Limb (tissue), 2 donors: ENCODE results near the gene SUPT4H1.

Source experiments
- DNase-seq, 2 donors: peaks; one replicate each; pipeline ENCODE4 v3.0.0-alpha.2; 2016; ENCODE audit errors: extremely low spot score in 2 of 2

The SUPT4H1 gene

DNA sequence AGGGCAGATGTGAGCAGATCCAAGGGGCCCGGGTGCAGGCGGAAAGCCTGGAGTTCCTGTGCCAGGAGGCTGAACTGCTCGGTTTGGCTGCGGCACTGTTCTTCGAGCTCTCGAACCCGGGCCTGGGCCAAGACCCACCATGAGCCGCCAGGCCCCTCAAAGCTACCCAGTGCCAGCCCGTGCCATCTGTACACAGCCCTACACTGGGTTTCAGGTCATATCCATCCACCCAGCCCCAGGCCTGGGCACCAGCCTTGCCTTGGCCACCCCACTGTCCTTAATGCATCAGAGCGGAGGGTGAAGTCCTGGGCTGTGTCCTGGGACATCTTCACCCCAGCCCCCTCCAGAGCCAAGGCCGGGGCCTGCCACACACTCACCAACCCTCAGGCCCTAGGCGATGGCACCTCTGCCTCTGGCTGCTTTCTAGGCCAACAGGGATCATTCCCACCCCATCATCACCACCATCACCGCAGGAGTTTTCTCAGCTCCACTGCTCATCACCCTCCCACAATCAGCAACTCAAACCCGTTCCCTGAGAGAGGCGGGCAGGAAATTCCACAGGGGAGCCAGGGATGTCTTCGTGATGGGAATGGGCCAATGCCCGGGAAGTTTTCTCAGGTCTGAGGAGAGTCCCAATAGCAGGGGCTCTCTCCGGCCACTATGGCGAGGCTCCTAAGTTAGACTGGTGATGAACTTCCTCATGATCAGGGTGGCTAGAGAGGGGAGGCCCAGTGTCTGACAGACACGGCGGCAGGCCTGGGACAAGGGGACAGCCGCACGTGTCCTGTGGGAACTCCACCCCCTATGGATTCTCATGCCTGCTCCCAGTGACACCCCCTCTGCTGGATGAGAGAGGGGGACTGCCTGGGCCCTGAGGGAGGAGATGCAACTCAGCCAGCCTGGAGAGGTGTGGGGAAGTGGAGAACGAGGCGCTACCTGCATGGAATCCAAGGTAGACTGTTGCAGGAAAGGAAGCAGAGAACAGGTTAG is 32.5 kb downstream of the SUPT4H1 start:
- DNase-seq: peak in 1 of 2 donors; percentile 18

DNA sequence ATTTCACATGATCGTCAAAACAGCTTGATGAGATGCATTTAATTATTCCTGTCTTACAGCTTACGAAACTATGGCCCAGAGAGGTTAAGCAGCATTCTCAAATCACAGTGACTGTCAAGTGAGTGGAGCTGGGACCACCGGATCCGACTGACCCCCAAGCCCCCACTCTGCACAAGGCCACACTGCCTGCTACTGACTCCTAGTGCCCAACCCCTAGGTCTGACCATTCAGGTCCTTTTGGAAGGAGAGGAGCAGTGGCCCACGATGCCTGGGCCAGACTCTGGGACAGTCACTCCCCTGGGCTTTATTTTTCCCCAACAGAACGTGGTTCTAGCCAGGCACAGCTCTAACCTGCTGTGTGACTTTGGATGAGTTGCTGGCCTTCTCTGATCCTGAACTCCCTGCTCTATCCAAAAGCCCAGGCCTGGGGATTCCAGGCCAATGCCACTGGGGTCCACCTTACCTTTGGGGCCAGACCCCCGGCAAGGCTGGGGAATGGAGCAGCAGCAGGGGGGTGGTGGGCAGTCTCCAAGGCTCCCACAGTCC is 33.3 kb downstream of the SUPT4H1 start:
- DNase-seq: no peak

DNA sequence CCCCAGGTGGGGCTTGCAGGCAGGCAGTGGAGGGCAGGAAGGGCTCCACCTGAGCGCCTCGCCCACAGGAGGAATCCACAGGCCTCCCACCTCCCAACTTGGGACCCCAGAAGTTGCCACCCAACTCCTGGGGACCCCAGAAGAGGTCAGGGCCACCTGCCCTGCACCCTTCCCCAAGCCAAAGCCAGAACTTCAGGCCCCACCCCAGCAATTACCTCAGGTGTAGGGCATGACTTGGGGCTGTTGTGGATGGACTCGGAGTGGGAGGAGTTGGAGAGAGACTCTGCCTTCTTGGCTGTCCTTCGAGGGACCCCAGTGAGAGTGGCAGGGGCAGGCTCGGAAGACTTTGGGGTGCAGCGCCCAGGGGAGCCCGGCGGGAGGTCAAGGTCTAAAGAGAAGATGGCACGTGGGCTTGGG is 33.9 kb downstream of the SUPT4H1 start:
- peak in 1 of 2 donors; percentile 12 for DNase-seq

- DNase-seq: peak in 1 of 2 donors; percentile 31
Measured at GRCh38 chr17:58317421-58318064, 34.5 kb downstream of the SUPT4H1 start.

DNA sequence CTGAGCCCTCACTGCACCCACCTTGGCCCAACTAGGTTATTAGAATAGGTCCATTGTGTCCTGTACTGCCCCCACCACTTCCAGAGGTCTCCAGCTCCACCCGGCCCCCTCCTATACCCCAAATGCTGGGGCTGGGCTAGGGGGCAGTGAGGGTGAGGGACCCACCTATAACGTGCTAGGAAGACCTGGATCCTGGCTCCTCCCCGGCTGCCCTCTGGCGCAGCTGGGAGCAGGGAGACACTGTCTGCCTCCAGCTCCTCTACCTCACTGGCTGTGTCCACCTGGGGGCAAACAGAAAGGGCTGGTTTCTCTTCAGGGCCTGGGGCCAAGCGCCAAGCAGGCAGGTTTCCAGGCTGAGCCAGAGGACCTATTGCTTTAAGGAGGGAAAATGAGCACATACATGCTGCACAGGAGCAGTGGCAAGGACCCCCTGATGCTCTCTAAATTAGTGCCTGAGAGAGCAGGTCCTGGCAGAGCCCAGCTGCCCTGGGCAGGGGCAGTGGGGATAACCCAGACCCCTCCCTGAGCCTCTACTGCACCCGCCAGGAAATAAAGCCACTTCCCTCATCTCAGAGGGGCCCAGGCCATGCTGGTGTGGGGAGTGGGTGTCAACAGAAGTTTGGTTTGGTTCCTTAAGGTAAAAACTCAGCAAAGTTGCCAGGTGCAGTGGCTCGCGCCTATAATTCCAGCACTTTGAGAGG is 35.6 kb downstream of the SUPT4H1 start:
- DNase-seq: peak in 1 of 2 donors; percentile 15

DNA sequence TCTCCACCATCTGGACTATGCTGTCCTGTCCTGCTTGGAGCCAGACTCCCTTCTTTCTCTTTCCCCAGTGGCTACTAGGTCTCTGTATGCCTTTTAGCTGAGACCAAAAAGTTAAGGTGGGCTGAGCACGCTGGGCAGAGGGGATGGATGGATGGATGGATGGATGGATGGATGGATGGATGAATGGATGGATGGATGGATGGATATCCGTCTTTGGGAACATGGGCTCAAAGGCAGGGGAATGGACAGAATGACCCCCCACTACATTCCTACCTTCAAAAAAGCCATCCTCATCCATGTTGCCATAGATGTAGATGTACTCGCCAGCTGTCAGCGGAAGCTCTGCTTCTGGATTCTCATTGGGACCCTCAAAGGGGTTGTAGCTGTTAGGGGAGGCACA is 36.3 kb downstream of the SUPT4H1 start:
- DNase-seq: peak in 1 of 2 donors; percentile 5

GRCh38 chr17:58315281-58315711 is 36.7 kb downstream of the SUPT4H1 start:
- DNase-seq: no peak

DNA sequence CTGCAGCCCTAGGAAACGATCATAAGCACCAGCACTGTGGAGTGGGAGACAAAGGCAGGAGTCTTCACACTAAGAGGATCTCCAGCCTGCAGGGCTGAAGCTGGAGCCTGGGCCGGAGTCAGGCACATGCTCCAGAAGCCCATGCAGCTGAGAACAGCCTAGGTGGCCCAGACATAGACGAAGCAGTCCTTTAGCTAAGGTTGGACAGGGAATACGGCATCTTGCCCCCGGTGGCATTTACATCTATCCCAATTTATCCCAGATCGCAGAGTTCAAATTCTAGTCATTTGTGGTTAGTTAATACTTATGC is 37.3 kb downstream of the SUPT4H1 start:
- DNase-seq: no peak

DNA sequence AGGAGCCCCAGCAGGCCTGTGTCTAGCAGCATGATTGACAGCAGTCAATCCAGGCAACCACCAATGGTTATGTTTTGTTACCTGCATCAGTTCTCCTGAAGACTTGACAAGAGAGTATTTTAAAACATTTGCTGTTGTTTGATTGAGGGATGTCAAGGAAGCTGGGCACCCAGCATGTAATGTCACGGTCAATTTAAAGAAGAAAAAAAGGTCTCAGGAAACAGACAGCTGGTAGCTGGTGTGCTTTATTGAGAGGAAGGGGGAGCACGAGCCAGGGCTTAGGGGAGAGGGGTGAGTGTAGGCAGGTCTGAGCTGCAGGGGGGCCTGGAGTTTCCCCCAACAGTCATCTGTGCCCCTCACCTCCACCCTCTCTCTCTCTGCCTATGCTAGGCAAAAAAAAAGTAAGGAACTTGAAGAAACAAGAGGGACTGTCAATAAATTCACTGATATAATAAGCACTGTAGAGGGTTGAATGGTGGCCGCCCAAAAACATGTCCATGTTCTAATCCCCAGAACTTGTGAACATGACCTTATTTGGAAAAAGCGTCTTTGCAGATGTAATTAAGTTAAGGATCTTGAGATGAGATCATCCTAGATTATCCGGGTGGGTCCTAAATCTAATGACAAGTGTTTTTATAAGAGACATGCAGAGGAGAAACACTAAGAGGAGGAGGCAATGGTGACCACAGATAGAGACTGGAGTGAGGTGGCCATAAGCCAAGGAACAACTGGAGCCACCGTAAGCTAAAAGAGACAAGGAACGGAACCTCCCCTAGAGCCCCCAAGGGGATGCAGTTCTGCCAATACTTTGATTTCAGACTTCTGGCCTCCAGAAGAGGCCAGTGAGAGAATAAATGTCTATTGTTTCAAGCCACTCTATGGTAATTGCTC is 37.9 kb downstream of the SUPT4H1 start:
- DNase-seq: no peak

DNA sequence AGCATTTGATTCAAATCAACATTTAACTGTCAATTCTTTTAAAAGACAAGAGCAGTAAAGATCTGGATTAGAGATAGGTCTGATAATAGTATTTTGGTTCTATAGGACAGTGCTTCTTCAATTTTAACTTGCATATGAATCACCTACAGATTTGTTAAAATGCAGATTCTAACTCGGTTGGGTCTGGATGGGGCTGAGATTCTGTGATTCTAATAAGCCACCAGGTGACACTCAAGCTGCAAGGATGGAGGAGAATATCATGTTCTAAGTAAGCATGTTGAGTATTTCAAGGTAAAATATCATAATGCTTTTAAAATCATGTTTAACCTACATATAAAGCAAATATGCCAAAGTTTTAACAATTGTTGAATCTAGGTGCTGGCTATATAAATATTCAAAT is 39.2 kb downstream of the SUPT4H1 start:
- DNase-seq: no peak

DNA sequence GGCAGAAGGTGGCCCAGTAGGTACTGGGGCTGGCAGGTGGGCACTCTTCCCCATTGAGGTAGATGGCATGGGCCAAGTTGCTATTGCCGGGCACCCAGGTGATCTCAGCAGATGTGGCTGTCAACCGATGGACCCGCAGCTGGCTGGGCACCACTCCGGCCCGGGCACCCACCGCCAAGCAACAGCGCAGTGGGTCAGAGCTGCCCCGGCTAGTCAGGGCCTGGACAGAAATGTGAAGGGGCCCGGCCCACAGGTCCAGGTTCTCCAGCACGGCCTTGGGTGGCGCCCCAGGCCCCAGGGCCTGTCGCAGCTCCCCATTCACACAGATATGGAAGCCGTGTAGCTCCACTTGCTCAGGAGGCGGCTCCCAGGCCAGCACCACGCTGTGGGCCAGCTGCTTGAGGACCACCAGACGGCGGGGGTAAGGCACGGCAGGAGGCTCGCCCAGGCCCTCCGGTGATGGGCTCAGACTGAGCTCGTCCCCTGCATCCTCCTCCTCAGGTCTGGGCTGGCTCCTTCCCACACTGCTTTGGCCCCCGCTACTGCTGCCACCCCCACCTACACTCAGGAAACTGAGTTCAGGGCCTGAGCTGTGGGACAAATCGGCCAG is 39.9 kb downstream of the SUPT4H1 start:
- DNase-seq: peak in 1 of 2 donors; percentile 26

- DNase-seq: no peak
Measured at GRCh38 chr17:58311429-58311894, 40.5 kb downstream of the SUPT4H1 start.

DNA sequence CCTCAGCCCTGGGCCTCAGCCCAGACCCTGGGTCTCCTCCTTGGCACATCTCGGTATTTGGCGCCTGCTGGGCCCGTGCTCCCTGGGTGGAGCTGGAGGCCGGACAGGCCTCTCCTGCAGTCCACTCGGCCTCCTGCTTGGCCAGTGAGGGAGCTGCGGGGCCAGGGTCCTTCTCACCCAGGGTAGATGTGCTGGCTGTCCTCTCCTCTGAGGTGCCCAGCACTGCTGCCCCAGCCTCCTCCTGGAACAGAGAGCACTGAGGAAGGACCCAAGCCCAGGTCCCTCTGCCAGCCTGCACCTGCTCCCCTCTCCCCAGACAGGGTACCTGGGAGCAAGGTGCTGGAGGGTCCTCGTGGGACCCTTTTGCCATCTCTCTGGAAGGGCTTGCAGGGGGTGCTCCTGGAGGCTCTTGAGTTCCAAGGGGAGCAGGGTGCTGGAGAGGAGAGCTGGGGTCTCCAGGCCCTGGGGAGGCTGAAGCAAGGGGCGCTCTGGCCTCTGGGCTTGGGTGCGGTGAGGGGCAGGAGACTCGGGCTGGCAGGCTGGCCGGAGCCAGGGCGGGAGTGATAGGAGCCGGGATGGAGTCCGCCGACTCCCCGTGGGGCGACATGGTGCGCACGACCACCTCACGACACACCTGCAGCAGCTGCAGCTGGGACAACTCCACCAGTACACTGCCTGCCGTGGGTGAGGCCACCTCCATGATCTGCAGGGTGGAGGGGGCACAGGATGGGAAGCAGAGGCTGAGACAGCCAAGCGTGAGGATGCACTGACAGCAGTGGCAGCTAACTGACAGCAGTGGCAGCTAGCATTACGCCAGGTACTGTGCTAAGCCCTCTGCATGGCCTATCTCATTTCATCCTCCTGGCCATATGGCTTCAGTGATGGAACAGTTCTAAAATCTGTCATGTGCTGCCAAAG is 41.2 kb downstream of the SUPT4H1 start:
- no peak for DNase-seq

GRCh38 chr17:58309918-58310259 is 42.1 kb downstream of the SUPT4H1 start:
- DNase-seq: no peak

DNA sequence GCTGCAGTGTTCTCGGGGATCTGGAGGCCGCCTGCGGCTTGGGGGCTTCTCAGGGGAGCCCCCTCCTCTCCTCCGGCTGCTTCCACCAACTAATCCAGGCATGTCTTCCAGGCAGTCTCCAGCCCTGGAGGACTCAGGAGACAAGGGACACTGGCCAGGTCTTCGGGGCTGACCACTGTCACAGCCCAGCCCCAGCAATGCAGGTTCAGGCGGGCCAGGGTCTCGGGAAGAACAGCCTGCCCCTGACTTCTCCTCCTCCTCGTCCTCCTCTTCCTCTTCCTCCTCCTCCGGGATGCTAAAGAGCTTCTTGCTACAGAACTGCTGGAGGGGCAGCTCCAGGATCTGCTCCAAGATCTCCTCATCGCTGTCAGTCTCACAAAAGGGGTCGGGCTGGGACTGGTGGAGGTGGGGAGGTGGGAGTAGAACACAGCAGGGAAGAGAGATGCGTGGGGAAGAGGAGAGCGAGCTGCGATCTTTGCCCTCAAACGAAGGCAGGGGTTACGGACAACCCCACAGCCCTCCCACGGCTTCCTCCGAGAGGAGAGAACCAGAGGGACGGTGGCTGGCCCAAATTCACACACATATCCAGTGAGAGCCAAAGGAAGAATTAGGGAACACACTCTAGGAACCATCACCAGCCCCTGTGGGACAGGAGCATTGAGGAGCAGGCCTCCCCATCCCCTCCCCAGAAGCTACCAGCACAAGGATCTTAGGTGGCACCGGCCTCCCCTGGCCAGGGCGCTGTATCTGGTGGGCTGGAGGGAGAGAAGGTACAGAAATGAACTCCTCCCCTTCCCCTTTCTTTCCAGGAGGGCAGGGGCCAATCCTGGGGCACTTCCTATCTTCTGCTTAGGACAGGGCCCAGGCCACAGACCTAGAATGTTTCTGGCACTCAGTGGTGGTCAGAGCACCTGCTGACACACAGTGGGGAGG is 42.8 kb downstream of the SUPT4H1 start:
- DNase-seq: no peak

DNA sequence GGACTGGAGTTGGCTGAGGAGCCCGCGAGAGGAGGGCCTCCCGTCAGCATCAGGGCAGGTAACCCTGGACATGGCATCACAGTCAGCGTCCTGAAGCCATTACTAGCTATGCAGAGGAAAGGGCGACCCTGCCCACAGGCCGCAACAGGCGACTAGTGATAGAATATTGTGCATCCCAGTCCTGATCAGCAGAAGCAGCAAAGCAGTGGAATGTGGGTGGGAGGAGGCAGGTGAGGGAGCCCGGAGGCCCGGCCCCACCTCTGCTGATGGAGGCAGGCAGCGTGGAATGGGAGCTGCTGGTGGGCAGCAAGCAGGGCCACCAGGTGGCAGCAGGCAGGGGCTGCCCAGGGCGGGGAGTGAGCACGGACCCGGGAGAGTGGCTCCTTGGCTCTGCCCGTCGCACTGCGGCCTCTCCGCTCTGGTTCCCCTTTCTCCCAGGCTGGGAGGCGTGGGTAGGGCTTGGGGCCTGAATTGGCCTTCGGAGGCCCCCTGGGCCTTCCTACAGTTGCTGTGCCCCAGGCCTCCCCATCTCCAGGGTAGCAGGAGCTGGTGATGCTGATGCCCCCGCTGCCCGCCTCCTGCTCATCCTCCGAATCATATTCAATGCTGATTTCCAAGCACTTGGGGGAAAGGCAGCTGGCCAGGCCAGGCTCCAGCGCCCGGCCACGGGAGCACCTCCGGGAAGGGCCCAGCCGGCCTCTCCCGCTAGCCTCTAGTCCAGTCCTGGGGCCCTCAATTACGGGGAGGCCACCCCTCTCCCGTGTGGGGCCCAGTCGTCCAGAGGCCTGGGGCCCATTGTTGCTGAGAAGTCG is 43.6 kb downstream of the SUPT4H1 start:
- DNase-seq: no peak

DNA sequence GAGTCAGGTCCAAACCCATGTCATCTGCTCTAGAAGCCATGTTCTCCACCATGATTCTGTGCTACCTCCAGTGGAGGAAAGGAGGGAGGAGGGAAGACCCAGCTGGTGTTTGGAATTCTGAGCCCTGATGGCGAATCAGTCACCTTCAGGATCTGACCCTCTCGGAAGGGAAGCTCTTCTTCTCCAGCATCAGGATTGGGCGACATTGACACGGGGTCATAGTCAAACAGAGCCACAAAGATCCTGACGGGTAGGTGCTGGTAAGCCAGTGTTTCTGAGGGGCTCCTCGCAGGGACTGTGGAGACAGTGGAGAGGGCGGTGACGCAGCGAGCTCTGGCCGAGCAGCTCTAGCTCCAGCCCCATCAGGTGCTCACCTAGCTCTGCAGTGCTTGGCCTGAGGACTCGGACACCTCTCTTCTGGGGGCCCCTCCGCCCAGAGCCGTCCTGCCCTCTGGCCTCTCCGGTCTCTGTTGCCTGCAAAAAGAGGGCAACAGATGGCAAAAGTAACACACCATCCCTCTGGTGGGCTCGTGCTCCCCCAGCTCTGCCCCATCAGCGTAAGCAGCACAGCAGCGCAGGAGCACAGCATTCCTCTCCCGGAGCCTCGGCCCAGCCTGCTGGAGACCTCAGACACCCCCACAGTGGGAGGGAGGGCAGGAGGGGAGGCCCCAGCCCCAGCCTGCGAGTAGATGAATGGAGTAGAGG is 44.4 kb downstream of the SUPT4H1 start:
- no peak for DNase-seq
